ENCODE results near the gene SPATA31C1.
A peak's percentile ranks its signal among the peaks of the same experiment; 100 is the strongest.
"Not testable (repeated sequence)": the region's sequence is repeated elsewhere in the genome, so short reads cannot be mapped to it uniquely, and the experiment has no call there.

Gene SPATA31C1

GRCh38 chr9:87886933-87887505 lies 30.7 kb upstream of the SPATA31C1 start:
- DNase-seq (ENCODE audit: low read depth, low spot score) = no peak

- no peak for DNase-seq (ENCODE audit: low read depth, low spot score)
Observed at GRCh38 chr9:87887661-87888480, 29.9 kb upstream of the SPATA31C1 start.

GRCh38 chr9:87888501-87888900 lies 29.3 kb upstream of the SPATA31C1 start:
- DNase-seq (ENCODE audit: low read depth, low spot score) = no peak

- no peak for DNase-seq (ENCODE audit: low read depth, low spot score)
Observed at GRCh38 chr9:87889065-87889881, 28.5 kb upstream of the SPATA31C1 start.

GRCh38 chr9:87889882-87890252 lies 27.9 kb upstream of the SPATA31C1 start:
- no peak for DNase-seq (ENCODE audit: low read depth, low spot score)

GRCh38 chr9:87890837-87891236 lies 26.9 kb upstream of the SPATA31C1 start:
- DNase-seq (ENCODE audit: low read depth, low spot score) = no peak

GRCh38 chr9:87891754-87892153 lies 26.0 kb upstream of the SPATA31C1 start:
- DNase-seq (ENCODE audit: low read depth, low spot score) = no peak

- no peak for DNase-seq (ENCODE audit: low read depth, low spot score)
Observed at GRCh38 chr9:87892956-87893355, 24.8 kb upstream of the SPATA31C1 start.

GRCh38 chr9:87894998-87895625 lies 22.6 kb upstream of the SPATA31C1 start:
- DNase-seq (ENCODE audit: low read depth, low spot score) = no peak

- DNase-seq (ENCODE audit: low read depth, low spot score) = no peak
Observed at GRCh38 chr9:87896891-87897290, 20.9 kb upstream of the SPATA31C1 start.

GRCh38 chr9:87898151-87898550 lies 19.6 kb upstream of the SPATA31C1 start:
- no peak for DNase-seq (ENCODE audit: low read depth, low spot score)

- DNase-seq (ENCODE audit: low read depth, low spot score) = not testable (repeated sequence)
Observed at GRCh38 chr9:87902371-87902770, 15.4 kb upstream of the SPATA31C1 start.

- peak; percentile 69 for DNase-seq (ENCODE audit: low read depth, low spot score)
Observed at GRCh38 chr9:87909310-87910041, 8.3 kb upstream of the SPATA31C1 start.

- no peak for DNase-seq (ENCODE audit: low read depth, low spot score)
Observed at GRCh38 chr9:87910821-87911220, 6.9 kb upstream of the SPATA31C1 start.

GRCh38 chr9:87919013-87919412 lies 1.3 kb downstream of the SPATA31C1 start:
- DNase-seq (ENCODE audit: low read depth, low spot score) = not testable (repeated sequence)

GRCh38 chr9:87921561-87921960 lies 3.8 kb downstream of the SPATA31C1 start:
- not testable (repeated sequence) for DNase-seq (ENCODE audit: low read depth, low spot score)

GRCh38 chr9:87923012-87923411 lies 5.2 kb downstream of the SPATA31C1 start:
- DNase-seq (ENCODE audit: low read depth, low spot score) = not testable (repeated sequence)

- DNase-seq (ENCODE audit: low read depth, low spot score) = not testable (repeated sequence)
Observed at GRCh38 chr9:87924851-87925250, 7.1 kb downstream of the SPATA31C1 start.

- not testable (repeated sequence) for DNase-seq (ENCODE audit: low read depth, low spot score)
Observed at GRCh38 chr9:87929152-87929551, 11.4 kb downstream of the SPATA31C1 start.

GRCh38 chr9:87934444-87934843 lies 16.7 kb downstream of the SPATA31C1 start:
- not testable (repeated sequence) for DNase-seq (ENCODE audit: low read depth, low spot score)

- not testable (repeated sequence) for DNase-seq (ENCODE audit: low read depth, low spot score)
Observed at GRCh38 chr9:87937352-87937751, 19.6 kb downstream of the SPATA31C1 start.
